AG20443 (cell line): ENCODE results near the gene C4orf33.
A peak's percentile ranks its signal among the peaks of the same experiment; 100 is the strongest.
"Not testable (repeated sequence)": the region's sequence is repeated elsewhere in the genome, so short reads cannot be mapped to it uniquely, and the experiment has no call there.

Experiments
- DNase-seq: peaks from one replicate; pipeline ENCODE4 v3.0.0; 2012; ENCODE audit warnings: low spot score, mixed read lengths

Gene C4orf33, protein sequence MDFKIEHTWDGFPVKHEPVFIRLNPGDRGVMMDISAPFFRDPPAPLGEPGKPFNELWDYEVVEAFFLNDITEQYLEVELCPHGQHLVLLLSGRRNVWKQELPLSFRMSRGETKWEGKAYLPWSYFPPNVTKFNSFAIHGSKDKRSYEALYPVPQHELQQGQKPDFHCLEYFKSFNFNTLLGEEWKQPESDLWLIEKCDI

DNA sequence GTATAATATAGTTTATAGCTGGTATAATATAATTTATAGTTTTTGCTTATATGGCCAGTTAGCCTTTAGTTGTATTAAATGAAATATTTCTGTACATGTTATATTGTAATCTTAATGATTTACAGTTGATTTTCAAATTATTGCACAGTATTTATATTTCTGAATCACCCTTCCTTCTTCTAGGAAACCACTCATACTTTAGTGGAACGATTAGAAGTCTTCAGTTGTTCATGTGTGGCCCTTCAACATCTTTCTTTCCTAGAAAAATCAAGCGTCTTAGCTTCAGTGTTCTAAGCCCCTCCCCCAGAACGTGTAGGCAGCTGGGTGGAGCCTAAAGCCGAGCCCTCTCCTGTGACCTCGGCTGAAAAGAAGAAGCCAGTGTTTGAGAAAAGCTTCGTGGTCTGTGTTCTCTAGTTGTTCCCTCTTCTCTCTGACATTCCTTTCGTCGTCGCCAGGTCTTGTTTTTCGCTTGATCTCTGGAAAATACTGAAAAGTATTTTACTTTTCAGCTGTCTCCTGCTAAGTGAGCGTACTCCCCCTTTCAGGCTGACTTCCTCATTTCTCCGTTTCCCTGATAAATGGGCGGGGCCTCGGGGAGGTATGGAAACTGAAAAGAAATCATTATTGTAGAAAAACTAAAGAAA is at the start of gene C4orf33:
TSS of gene C4orf33 (plus strand) at position 342 of the 644 bp plus-strand sequence. CDS start 6,459 bp downstream, outside the sequence.
- DNase-seq = peak; percentile 85

DNA sequence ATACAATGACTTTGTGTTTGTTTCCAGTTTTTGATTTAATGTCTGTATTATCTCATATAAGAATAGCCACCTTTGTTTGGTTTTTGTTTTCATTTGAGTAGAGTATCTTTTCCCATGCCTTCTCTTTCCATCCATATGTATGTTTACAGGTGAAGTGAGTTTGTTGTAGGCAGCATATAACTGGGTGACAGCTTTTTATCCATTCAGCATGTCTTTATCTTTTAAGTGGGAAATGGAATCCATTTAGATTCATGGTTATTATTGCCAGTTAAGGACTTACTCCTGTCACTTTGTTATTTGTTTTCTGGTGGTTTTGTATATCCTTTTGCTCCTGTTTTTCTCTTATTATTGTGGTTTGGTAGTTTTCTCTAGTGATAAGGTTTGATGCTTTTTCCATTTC is 36.9 kb upstream of the C4orf33 start:
- DNase-seq = no peak

DNA sequence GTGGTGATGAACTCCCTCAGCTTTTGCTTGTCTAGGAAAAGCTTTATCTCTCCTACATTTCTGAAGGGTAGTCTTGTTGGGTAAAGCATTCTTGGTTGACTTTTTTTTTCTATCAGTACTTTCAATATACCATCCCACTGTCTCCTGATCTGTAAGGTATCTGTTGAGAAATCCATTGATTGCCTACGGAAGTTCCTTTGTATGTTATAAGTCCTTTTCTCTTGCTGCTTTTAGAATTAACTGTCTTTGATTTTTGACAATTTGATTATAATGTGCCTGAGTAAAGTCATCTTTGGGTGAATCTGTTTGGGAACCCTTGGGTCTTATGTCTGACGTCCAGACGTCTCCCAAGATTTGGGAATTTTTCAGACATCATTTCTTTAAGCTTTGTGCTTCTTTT is 33.4 kb upstream of the C4orf33 start:
- DNase-seq = no peak

DNA sequence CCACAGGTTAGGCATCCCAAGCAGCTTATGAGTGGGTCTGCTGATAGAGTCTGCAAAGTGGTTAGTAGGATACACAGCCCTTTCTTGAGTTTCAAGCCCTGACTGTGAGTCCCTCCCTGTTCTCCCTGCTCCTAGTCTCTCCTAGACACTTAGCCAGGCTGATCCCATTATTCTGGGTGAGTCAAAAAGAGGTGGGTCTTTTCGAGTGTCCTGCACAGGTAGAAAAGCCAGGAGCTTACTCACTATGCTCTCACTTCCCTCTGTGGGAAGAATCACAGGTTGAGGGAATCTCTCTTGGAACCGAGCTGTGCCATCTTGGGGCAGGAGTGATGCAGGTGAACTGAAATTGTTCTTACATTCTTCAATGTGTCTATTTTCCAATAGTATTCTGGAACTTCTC is 32.3 kb upstream of the C4orf33 start:
- no peak for DNase-seq

DNA sequence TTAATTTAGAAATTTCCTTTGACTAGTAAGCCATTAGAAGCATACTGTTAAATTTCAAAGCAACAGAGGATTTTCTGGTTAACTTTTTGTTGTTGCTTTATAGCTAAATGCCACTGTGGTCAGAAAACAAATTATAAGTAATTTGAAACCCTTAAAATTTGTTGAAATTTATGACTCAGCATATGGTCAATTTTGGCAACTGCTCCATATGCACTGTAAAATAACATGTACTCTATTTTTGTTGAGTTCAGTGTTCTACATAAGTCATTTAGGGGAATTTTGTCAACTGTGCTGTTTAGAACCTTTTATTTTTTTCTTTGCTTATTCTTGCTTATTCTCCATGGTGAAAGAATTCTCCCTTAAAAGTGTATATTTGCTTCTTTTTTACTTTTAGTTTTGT is 31.2 kb upstream of the C4orf33 start:
- DNase-seq = peak; percentile 17

DNA sequence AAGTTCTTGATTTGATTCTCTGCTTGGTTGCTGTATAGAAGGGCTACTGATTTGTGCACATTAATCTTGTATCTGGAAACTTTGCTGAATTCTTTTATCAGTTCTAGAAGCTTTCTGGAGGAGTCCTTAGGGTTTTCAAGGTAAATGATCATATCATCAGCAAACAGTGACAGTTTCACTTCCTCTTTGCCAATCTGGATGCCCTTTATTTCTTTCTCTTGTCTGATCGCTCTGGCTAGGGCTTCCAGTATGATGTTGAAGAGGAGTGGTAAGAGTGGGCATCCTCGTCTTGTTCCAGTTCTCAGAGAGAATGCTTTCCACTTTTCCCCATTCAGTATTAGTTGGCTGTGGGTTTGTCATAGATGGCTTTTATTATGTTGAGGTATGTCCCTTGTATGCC is 26.4 kb upstream of the C4orf33 start:
- not testable (repeated sequence) for DNase-seq

DNA sequence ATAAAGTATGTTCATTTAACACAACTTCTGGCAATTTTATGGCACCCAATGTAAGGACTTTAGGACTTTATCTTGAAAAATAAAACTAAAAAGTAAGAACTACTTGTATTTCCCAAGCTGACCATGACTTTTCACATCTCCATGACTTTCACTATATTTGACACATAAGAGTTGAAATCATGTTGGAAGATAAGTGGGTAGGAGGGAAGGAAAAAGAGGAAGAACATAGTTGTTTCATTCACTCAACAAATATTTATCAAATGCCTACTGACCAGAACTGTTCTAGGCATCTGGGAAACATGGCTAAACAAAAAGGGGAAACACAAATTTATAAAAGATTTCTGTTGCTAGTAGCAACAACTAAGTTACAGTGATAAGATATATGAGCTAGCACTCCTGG is 18.6 kb upstream of the C4orf33 start:
- no peak for DNase-seq

DNA sequence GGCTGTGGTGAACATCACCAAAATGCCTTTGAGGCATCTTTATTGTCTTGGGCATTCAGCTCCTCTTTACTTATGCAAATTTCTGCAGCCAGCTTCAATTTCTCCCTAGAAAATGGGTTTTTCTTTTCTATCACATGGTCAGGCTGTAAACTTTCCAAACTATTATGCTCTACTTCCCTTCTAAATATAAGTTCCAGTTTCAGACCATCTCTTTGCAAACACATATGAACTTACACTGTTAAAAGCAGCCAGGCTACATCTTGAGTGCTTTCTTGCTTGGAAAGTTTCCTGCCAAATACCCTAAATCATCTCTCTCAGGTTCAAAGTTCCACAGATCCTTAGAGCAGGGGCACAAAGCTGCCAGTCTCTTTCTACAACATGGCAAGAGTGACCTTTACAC is 15.8 kb upstream of the C4orf33 start:
- no peak for DNase-seq

DNA sequence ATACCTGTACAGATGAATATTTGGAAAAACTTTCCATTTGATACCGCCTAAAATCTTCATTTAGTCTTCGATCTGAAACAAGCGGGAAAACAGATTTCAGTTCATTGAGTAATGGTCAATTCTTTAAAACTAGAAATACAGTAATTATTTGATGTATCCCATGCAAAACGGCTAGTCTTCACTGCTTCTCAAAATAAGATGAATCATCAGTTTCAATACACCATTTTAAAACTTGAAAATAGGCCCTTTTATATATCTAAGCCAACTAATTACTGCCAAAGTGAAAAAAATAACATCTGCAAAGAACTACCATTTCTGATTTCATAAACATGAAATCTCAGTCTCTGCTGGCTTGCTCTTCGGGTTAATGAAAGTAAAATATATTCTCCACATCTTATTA is 13.7 kb upstream of the C4orf33 start:
- no peak for DNase-seq

DNA sequence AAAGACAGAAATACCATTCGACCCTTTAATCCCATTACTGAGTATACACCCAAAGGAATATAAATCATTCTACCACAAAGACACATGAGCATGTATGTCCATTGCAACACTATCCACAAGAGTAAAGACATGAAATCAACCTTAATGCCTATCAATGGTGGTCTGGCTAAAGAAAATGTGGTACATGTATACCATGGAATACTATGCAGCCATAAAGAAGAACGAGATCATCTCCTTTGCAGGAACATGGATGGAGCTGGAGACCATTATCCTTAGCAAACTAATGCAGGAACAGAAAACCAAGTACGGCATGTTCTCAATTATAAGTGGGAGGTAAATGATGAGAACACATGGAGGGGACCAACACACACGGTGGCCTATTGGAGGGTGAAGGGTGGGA is 10.5 kb upstream of the C4orf33 start:
- DNase-seq = no peak

DNA sequence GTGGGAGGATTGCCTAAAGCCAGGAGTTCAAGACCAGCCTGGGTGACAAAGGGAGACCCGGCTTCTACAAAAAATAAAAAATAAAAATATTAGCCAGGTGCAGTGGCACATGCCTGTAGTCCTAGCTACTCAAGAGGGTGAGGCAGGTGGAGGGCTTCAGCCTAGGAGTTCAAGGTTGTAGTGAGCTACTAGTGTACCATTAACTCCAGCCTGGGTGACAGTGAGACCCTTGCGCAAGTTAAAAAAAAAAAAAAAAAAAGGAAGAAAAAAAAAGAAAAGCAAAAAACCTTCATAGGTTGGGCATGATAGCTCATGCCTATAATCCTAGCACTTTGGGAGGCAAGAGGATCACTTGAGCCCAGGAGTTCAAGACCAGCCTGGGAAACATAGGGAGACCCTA is 8.4 kb upstream of the C4orf33 start:
- DNase-seq = no peak

DNA sequence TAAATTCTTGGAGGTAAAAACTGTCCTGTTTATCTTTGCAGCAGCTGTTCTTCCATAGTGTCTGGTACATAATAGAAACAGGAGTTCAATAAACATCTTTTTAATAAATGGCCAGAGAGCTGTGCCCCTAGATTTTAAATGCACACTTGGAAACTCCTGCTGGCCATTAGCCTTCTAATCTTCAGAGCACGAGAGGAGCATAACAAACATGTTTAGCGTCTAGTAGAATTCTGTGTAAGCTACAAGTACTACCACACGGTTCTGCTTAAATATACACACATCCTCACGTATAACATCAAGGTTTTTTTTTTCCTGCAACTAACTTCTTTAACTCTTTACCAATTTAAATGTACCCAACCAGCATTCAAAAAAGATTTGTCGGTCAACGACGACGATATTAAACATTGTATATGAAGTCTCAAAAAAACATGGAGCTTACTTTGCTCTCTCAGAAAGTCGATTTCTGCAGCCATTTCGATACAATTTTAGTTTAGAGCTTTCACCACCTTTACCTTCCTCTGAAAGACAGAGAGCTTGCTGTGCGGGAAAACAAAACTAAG is 3.2 kb upstream of the C4orf33 start:
- DNase-seq = peak; percentile 19

DNA sequence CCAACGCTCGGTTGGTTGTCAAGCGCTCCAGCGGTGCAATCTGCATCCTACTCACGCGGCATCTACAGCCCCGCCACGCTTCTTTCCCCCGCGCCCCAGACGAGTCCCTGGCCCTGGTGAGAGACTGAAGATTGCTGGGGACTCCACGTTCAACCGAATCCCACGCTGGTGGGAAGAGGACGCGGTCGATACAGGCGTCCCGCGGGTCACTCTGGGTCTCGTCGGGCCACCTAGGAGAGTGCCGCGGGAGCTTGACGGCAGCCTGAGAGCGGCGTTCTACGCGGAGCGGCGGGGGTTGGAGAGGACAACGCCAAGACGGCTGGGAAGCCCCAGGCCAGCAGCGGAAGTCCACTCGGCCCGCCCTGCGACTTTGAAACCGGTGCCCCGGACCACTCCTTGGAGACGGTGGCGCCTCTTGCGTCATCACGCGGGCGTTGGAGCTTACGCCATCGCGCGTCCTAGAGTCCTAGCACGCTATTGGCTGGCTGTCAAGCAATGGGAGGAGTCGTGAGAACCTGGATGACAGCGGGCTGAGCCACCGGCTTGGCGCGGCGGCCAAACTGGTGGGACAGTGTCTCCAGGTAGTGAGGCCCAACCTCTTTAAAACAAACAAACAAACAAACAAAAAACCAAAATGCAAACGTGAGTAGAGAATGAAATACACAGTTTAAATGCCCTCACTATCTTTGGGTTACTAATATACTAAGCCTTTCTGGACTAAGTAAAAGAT is 2.6 kb upstream of the C4orf33 start, which contains the start of gene SCLT1:
TSS of gene SCLT1 (minus strand) at position 349 of the 730 bp plus-strand sequence. CDS start 436 bp downstream, outside the sequence.
- DNase-seq = peak; percentile 96

DNA sequence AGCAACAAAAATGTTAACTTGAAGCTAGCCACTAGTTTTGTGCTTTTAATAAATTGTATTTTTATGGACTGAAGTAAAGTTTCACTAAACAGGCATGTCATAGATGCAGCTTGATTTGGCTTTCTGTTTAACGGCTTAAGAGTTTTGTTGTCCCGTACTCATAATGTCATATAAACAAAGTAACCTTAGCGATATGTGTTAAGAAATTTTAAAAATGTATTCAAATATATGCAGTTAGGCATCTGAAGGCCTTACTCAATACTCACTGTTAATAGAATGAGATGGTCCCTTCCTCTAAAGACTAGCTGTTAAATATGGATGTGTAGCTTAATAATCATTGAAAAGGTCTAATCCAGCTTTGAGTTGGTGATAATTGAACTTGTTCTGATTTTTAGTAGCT is 1.6 kb upstream of the C4orf33 start:
- no peak for DNase-seq

DNA sequence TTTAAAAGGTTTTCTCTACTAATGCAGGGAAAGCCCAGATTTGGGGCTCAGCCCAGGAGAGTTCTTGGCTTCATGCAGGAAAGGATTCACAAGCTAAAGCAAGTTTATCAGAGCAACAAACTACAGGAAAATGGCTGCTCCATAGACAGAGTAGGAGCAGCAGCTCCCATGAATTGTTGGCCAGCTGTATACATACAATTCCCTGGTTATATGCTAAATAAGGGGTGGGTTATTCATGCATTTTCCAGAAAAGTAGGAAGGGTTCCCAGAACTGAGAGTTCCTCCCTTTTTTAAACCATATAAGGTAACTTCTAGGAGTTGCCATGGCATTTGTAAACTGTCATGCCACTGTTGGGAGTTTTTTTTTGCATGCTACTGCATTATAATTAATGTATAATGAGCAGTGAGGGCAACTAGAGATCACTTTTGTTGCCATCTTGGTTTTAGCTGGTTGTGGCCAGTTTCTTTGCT is 2.6 kb downstream of the C4orf33 start:
- DNase-seq = no peak

DNA sequence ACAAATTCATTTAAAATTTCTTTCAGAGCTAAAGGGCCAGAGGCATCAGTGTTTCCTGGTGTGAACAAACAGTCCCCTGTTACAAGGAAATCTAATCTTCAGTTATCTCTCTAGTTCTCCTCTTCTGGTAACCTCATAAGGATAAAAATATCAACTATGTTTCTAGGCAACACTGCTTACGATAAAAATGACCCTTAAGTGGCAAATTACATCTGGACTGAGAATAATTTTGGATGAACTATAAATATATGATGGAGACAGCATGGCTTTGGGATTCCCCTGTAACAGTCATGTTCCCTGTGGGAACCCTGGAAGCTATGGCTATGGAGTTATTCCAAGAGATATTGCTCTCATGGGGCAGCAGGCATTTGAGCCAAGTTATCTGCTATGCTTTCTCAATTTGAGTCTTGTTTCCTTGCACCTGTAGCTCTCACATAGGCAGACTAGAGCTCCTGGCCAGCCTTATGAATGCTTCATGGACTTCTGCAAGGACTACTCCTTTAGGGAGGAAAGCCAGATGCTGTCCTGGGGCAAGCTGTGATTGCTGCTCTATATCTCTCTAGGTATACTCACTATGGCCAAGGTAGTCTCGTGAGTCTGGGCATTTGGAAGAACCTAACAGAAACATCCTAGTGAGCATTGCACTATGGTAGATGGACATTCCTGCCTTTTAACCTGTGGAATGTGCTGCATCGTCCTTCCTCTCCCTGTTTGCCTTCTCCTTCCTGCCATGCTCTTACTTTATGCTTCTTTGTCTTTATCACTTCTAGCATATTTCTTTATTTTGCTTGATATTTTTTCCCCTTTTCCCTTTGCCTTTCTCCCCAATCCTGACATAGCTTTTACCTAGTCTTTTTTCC is 14.2 kb downstream of the C4orf33 start:
- DNase-seq = no peak

DNA sequence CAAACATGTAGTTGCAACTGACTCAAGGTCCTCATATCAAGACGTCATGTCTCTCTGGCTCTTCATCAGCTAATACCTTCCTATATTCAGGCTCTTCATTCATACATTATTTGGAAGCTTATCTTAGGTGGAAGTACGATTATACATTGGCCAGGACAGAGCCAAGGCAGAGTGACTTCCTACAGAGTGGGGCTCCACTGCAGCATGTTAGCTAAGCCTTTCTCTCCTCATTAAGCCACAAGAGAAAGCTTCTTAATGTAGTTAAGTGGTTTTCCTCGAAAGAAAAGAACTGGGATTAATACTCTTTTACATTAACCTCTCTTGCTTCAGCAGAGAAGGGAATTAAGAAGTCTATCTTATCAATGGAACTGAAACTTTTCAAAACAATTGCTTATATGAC is 15.0 kb downstream of the C4orf33 start:
- no peak for DNase-seq

DNA sequence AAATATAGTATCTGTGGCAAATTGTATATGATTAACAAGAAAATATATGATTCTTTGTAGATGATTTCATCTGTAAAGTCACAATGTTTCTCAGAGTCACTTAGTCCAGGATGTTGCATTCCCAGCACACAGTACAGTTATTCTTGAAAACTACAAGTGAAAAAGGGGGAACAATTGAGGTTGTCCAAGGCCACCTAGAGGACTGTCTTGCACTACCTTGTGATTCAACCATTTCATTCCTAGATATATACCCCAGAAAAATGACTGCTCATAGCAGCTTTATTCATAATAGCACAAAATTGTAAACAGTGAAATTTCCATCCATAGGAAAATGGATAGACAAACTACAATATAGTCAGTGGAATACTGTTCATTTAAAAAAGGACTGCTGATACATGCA is 16.0 kb downstream of the C4orf33 start:
- no peak for DNase-seq

DNA sequence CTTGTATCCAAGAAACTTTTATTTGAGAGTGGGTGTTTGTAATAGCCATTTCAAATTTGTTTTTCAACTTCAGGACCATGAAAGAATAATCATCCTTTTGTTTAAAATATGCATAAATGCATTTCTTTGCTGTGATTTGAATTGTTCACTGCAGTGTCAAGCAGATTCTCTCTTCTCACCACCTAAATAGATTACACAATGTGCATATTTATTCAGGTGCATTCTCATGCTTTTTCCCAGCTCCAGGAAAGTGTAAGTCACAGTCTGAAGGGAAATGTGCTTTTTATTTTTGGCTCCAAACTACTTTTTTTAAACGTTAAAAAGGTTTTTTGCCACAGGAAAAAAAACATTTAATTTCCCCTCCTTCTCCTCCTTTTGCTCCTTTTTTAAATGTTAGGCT is 17.5 kb downstream of the C4orf33 start:
- no peak for DNase-seq

DNA sequence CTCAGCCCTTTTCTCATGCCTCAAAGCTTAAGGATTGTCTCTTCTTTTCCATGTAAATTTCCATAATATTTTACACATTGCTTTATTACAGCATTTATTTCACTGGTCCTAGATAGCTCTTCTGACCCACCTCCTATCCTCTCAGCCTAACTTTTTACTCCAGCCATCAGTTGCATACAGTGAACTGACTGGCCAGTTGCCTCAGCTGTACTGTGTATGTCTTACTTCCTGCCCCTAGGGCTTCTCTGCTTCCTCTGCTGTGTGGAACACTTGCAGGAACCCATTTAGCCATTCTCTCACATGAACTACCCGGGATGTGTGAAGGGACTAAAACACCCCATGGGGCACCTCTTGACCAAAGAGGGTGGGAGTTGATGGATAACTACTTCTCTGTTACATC is 18.0 kb downstream of the C4orf33 start:
- DNase-seq = no peak

DNA sequence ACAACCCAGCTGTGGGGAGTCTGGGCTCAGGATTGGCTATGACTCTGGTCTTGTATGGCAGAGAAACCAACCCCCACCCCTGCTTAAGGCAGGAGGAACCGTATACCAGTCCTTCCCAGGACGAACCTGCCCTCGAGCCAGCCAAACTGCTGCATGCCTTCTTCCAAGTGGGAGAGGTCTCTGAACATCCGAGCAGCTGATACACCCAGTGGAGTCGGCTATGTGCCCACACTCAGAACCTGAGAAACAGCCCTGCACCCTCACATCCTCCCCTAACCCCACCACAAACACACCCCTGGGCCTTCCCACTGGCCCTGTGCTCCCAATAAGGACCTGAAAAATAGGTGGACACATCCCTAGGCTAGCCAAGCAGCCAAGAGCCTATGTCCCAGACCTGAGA is 21.8 kb downstream of the C4orf33 start:
- DNase-seq = no peak

DNA sequence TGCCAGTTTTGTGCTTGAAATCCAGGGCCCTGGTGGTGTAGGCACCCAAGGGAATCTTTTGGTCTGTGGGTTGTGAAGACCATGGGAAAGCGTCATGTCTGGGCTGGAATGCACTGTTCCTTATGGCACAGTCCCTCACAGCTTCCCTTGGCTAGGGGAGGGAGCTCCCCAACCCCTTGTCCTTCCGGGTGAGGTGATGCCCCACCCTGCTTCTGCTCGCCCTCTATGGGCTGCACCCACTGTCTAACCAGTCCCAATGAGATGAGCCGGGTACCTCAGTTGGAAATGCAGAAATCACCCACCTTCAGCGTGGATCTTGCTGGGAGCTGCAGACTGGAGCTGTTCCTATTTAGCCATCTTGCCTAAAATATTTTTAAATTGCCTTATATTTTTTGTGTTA is 30.7 kb downstream of the C4orf33 start:
- not testable (repeated sequence) for DNase-seq
